Measurements from ENCODE around the gene COL27A1. TPM values are rescaled to one million over a fixed set of nuclear protein-coding genes. Genes with fewer than 3 reads are reported as not detected.

Gene COL27A1
- total and polyA plus RNA-seq, 9 of the 15 experiments (the other 6 are each of a cell fraction or from before 2014, with no cell fraction given), result 0.07 TPM; not detected in 8

DNA sequence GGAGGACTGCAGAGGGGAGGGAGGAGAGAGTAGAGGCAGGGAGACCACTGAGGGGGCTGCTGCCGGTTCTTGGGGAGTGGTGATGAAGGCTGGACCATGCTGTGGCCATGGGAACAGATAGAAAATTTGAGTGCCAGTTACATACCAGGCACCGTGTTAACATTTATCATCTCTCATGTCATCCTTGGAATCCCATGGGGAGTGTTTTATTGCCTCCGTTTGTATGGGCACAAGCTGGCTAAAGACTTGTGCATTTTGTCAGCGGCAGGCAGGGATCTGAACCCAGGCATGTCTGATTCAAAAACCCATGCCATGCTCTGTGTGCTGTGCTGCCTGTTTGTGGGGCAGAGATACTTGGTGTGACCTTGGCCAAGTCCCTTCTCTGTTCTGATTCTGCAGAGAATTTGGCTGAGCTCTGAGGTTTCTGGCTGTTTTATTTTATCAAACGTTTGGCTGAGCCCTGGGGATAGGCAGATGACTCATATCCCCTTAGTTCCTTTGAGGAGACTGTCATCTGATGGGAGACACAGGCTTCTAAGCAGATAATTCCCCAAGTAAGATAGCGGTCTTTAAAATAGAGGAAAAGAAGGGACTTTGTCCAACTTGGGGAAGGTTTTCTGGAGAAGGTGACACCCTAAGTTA, 22.2 kb downstream of the COL27A1 start (continued):
- no peak for TF ChIP-seq CHD7 (IDR thresholded peaks at IDR 0.05; ENCODE audit: low read depth, low read length)
- TF ChIP-seq RBM17 (IDR thresholded peaks at IDR 0.05; ENCODE audit: borderline replicate concordance, low read depth, low read length), result no peak
- peak; percentile 92 for TF ChIP-seq JUND (IDR thresholded peaks at IDR 0.05; ENCODE audit: borderline replicate concordance, low read depth, low read length)
- peak; percentile 87; the same call in 2 of the 3 replicates for TF ChIP-seq JUND (tag; IDR thresholded peaks at IDR 0.05; ENCODE audit: borderline replicate concordance, low read depth, low read length)
- TF ChIP-seq ERF (CRISPR knock-in tag; IDR thresholded peaks at IDR 0.05), result no peak
- no peak for TF ChIP-seq ZNF354B (CRISPR knock-in tag; IDR thresholded peaks at IDR 0.05)
- 0 out of 2 replicates have a peak, but pooled peaks have one; percentile 26 for TF ChIP-seq ZNF766 (CRISPR knock-in tag; conservative IDR thresholded peaks at IDR 0.05)
- no peak for TF ChIP-seq POLR2AphosphoS5 (IDR thresholded peaks at IDR 0.05; ENCODE audit: control insufficient read depth, insufficient read depth, low read depth, low read length)
- no peak for TF ChIP-seq DDX20 (tag; IDR thresholded peaks at IDR 0.05; ENCODE audit: low read depth)
- TF ChIP-seq ATF3 (IDR thresholded peaks at IDR 0.05), result peak; percentile 75
- no peak for TF ChIP-seq ATF3 (CRISPR knock-in tag; conservative IDR thresholded peaks at IDR 0.05)
- 0 out of 2 replicates have a peak, but pooled peaks have one; percentile 37 for TF ChIP-seq SMARCE1 (IDR thresholded peaks at IDR 0.05)
- 0 out of 2 replicates have a peak, but pooled peaks have one; percentile 30 for TF ChIP-seq CBFA2T3 (IDR thresholded peaks at IDR 0.05)
- TF ChIP-seq TAF7 (tag; IDR thresholded peaks at IDR 0.05), result no peak
- TF ChIP-seq ZNF561 (CRISPR knock-in tag; conservative IDR thresholded peaks at IDR 0.05), result no peak
- TF ChIP-seq TAF9B (IDR thresholded peaks at IDR 0.05; ENCODE audit: partially characterized antibody), result no peak

Data from K562 (cell line).